ENCODE measurements around the gene MID1. TPM values are rescaled to one million over a fixed set of nuclear protein-coding genes. Genes with fewer than 3 reads are reported as not detected.

MID1 gene
- total RNA-seq, 2 donors from 2014 or later: 8.0 to 9.6 TPM

GRCh38 chrX:10427249-10427648 lies 193.1 kb downstream of the MID1 start:
- no peak for DNase-seq (ENCODE audit: low spot score)
- Histone ChIP-seq H3K27ac (no peak overlapping the region), H3K27me3 (no peaks in the 10 kb centered on the region), H3K9me3 (peaks cover 0 to 3% of the 10 kb centered on the region in 2 donors), H3K36me3 (no peaks in the 10 kb centered on the region), H3K4me3 (no peak overlapping the region), H3K4me1 (no peaks in the 10 kb centered on the region)
- TF ChIP-seq CTCF (IDR thresholded peaks at IDR 0.05): no peak

- H3K27ac ChIP-seq: no peak overlapping the region
- H3K9me3 ChIP-seq: peaks cover 0 to 3% of the 10 kb centered on the region in 2 donors
- no peak for DNase-seq (ENCODE audit: low spot score)
- no peaks in the 10 kb centered on the region for H3K27me3 ChIP-seq
- no peak overlapping the region for H3K4me3 ChIP-seq
- no peaks in the 10 kb centered on the region for H3K36me3 ChIP-seq
- TF ChIP-seq CTCF (IDR thresholded peaks at IDR 0.05): no peak
- H3K4me1 ChIP-seq: no peaks in the 10 kb centered on the region
Measured at GRCh38 chrX:10423716-10424115, 196.7 kb downstream of the MID1 start.

- TF ChIP-seq CTCF (IDR thresholded peaks at IDR 0.05): no peak
- Histone ChIP-seq H3K27ac (no peak overlapping the region), H3K36me3 (no peaks in the 10 kb centered on the region), H3K4me1 (no peaks in the 10 kb centered on the region), H3K4me3 (no peak overlapping the region), H3K27me3 (no peaks in the 10 kb centered on the region), H3K9me3 (peaks cover 0 to 3% of the 10 kb centered on the region in 2 donors)
- no peak for DNase-seq (ENCODE audit: low spot score)
Measured at GRCh38 chrX:10420134-10420533, 200.3 kb downstream of the MID1 start.

- no peaks in the 10 kb centered on the region for H3K4me1 ChIP-seq
- H3K27me3 ChIP-seq: no peaks in the 10 kb centered on the region
- no peaks in the 10 kb centered on the region for H3K9me3 ChIP-seq
- no peaks in the 10 kb centered on the region for H3K36me3 ChIP-seq
- no peak for TF ChIP-seq CTCF (IDR thresholded peaks at IDR 0.05)
- H3K4me3 ChIP-seq: no peak overlapping the region
- no peak for DNase-seq (ENCODE audit: low spot score)
- no peak overlapping the region for H3K27ac ChIP-seq
Measured at GRCh38 chrX:10416424-10416823, 204.0 kb downstream of the MID1 start.

GRCh38 chrX:10415306-10416001 lies 204.9 kb downstream of the MID1 start:
- H3K27ac ChIP-seq: no peak overlapping the region
- no peak for TF ChIP-seq CTCF (IDR thresholded peaks at IDR 0.05)
- no peak for DNase-seq (ENCODE audit: low spot score)

GRCh38 chrX:10414862-10415261 lies 205.5 kb downstream of the MID1 start:
- Histone ChIP-seq H3K36me3 (no peaks in the 10 kb centered on the region), H3K27ac (no peak overlapping the region), H3K4me1 (no peaks in the 10 kb centered on the region), H3K27me3 (no peaks in the 10 kb centered on the region), H3K9me3 (no peaks in the 10 kb centered on the region), H3K4me3 (no peak overlapping the region)
- DNase-seq (ENCODE audit: low spot score): no peak
- TF ChIP-seq CTCF (IDR thresholded peaks at IDR 0.05): no peak

More at GRCh38 chrX:10415306-10416001, 204.9 kb downstream of the MID1 start:
- Histone ChIP-seq H3K9me3 (no peaks in the 10 kb centered on the region), H3K36me3 (no peaks in the 10 kb centered on the region), H3K27me3 (no peaks in the 10 kb centered on the region), H3K4me1 (no peaks in the 10 kb centered on the region), H3K4me3 (no peak overlapping the region)
